GM19397 (cell line): Measurements from ENCODE around the gene LLGL1.

Experiments used
- ATAC-seq: cut with Tn5 transposase; IDR thresholded peaks from one replicate; pipeline ENCODE4 v1.9.1; 2021; ENCODE audit warnings: mild to moderate bottlenecking, moderate library complexity; ENCODE audit not compliant: unreplicated experiment

The LLGL1 gene

DNA sequence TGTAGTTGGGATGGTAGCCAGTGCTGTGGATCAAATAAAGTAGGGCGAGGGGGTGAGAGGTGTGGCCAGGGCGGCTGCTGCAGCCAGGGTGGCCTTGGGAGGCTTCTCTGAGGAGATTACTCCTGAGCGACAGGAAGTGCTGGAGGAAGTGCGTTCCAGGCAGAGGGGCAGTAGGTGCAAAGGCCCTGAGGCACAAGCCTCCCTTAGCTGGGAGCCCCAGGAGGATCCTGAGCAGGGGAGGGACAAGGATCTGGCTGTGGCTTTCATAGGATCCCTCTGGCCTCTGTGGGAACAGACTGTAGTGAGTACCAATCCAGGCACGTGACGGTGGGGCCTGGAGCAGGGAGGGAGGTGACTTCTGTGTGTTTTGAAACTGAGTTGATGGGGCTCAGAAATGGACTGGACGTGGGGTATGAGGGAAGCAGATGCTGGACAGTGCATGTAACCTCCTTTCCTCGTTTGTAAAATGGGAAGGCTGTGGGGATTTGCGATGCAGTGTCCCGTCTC is 2.8 kb downstream of the LLGL1 start:
- ATAC-seq = no peak

- no peak for ATAC-seq
These were observed 3.8 kb downstream of the LLGL1 start for GRCh38 chr17:18229254-18229653.

- no peak for ATAC-seq
These were observed 4.3 kb downstream of the LLGL1 start for GRCh38 chr17:18229771-18230170.

DNA sequence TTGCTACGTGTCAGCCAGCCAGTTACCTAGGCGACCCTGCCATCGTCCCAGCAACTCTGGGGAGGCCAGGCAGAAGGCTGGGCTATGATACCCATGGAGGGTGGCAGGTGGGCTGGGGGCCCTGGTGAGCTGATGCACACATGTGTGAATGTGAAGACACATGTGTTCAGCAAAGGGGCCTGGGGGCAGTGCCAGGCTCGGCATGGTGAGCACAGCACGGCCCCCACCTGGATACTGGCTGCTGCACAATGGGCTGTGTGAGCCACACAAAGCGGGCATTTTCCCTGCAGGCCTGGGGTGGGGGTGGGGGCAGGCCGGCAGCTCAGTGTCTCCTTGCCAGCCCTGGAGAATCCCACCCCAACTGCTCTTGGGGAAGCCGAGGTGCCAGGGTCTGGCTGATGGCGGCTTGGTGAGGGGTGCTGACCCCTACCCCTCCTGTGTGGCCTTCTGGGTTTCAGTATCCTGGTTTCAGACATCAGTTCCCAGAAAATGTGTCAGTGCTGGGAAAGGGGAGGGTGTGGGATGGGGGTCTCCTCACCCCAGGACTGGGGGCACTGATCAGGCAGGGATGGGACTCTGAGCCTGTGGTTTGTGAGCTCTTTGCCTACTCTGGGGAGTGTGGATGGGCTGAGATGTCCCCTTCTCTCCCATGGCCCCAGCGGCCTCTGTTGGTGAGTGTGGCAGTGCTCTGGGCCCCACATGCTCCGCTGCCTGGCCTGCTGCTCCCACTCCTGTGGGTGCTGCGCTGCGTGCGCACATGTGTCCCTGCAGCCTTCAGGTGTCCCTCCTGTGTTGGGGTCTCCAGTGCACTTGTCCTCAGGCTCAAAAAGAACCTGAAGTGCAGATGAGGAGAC is 5.1 kb downstream of the LLGL1 start:
- no peak for ATAC-seq

- no peak for ATAC-seq
These were observed 5.7 kb downstream of the LLGL1 start for GRCh38 chr17:18231164-18231563.

DNA sequence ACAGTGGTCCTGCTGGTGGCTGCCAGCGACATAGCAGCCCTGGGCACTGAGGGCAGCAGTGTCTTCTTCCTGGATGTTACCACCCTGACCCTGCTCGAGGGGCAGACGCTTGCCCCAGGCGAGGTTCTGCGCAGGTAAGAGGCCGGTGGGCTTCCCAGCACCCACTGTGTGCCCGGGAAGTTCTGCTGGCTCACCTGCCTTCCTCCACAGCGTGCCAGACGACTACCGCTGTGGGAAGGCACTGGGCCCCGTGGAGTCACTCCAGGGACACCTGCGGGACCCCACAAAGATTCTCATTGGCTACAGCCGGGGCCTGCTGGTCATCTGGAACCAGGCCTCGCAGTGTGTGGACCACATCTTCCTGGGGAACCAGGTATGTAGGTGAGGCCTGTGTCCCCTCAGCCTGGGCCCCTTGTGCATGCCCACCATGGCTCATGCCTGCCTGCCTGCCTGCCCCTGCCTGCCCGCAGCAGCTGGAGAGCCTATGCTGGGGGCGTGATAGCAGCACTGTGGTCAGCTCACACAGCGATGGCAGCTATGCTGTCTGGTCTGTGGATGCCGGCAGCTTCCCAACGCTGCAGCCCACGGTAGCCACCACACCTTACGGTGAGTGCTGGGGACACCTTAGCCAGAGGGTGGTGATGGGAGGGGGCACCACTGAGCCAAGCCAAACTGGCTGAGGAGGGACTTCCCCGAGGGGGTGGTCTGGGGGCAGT is 8.5 kb downstream of the LLGL1 start:
- ATAC-seq = no peak

- ATAC-seq = no peak
These were observed 9.5 kb downstream of the LLGL1 start for GRCh38 chr17:18234853-18235380.

- no peak for ATAC-seq
These were observed 10.4 kb downstream of the LLGL1 start for GRCh38 chr17:18235743-18236256.

DNA sequence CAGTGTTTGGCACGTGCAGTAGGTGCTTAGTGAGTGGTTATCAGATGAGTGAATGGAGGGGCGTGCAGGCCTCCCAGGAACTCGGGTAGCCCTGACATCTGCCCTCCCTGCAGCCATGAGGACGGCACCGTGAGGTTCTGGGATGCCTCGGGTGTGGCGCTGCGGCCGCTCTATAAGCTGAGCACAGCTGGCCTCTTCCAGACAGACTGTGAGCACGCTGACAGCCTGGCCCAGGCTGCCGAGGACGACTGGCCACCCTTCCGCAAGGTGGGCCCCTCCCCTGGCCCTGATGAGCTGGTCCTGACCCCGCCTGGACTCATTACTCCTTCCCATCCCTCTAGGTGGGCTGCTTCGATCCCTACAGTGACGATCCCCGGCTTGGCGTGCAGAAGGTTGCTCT is 11.1 kb downstream of the LLGL1 start:
- ATAC-seq = no peak

DNA sequence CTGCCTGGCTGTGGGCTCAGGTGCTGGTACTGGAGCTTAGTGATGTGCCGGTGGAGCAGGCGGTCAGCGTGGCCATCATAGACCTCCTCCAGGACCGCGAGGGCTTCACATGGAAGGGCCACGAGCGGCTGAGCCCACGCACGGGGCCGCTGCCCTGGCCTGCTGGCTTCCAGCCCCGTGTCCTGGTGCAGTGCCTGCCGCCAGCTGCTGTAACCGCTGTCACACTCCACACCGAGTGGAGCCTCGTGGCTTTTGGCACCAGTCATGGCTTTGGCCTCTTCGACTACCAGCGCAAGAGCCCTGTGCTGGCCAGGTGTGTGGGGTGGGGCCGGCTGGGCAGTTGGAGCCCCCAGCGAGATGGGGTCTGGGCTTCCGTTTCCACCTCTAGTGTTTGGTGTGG is 12.0 kb downstream of the LLGL1 start:
- ATAC-seq = no peak

- ATAC-seq = no peak
These were observed 12.9 kb downstream of the LLGL1 start for GRCh38 chr17:18238299-18238698.

DNA sequence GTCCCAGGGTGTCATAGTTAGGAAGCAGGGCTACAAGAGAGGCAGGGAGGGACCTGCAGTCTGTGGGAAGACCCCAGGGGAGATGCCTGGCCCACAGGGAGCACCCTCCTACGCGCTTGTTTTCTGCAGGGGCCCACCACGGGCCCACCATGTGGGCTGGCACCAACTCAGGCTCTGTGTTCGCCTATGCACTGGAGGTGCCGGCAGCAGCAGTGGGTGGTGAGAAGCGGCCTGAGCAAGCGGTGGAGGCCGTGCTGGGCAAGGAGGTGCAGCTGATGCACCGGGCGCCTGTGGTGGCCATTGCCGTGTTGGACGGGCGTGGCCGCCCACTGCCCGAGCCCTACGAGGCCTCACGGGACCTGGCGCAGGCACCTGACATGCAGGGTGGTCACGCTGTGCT is 15.0 kb downstream of the LLGL1 start:
- ATAC-seq = no peak

GRCh38 chr17:18241229-18241871 is 15.9 kb downstream of the LLGL1 start:
- no peak for ATAC-seq

DNA sequence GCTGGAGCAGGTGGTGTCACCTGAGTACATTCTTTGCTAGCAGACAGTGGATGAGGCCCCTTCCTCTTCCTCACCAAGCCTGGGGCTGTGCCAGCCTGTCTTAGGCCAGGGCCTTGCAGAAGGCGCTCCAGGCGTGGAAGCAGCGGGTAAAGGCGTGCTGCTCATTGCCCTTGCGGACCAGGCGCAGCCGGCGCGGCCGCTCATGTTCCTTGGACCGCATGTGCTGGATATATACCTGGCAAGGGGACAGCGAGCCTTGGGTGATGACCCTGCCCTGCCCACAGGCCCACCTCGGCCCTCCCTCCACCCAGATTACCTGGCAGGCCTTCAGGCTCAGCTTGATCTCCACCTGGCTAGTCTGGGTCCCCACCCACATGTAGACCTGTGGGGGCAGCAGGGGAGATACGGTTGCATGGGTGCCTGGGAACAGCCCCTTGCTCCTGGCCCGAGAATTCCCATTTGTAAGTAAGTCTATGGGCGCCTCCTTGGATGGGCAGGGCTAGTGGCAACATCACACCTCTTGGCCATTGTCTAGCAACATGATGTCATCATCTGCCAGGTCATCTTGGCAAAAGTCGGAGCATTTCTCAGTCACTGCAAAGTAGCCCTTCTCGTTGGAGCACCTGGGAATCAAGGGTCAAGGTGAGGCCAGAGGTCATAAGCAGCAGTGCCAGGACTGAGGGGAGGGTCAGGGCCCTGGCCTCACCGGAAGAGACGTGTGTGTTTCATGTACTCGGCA is 19.8 kb downstream of the LLGL1 start:
- no peak for ATAC-seq

- no peak for ATAC-seq
These were observed 20.8 kb downstream of the LLGL1 start for GRCh38 chr17:18246109-18246725.

GRCh38 chr17:18246880-18247612 is 21.6 kb downstream of the LLGL1 start:
- no peak for ATAC-seq

DNA sequence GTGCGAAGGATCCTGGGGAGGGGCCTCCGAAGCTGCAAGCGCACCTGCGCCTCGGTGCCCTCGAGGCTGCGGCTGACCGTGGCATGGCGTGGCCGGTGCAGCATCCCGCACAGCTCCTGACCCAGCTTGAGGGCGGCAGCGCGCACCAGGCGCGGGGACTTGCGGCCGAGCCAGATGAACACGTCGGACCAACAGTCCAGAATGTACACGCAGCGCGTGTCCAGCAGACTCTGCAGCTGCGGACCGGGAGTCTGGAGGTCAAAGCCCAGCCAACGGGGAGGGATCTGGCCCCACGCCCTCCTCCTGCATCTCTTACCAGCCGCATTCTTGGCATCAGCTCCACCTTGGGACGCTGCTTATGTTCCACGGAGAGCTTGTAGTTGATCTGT is 22.2 kb downstream of the LLGL1 start:
- no peak for ATAC-seq

DNA sequence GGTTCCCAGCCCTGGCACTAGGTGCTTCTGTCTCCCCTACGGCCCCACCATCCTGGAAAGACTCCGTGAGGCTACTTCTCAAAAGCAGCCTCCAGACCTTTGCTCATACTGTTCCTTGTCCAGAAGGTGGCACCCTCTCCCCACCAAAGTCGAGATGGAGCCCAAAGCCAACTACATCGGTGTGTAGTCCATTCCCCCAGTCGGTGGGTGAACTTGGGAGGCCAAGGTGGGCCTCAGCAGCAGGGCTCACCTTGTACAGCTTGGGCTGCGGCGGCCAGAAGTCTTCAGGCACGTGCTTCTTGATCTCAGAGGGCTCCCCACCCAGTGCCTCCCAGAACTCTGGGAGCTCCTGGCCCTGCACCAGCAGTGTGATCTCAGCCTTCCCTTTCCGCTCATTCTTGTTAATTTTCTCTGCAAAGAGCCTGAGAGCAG is 22.9 kb downstream of the LLGL1 start:
- no peak for ATAC-seq

GRCh38 chr17:18248811-18249210 is 23.4 kb downstream of the LLGL1 start:
- no peak for ATAC-seq
